HCT116 (cell line): ENCODE data around the gene ENDOG.

Experiments used
- CTCF ChIP-seq, 3 experiments: fragments of 200-600 bp in 1 of 3; sonication (generic) in 1 of 3; IDR thresholded peaks in 2 of 3; conservative IDR thresholded peaks in 1 of 3; 2 replicates each; pipeline ENCODE4 v1.5.1; 2012 to 2017; ENCODE audit warnings: low read depth in 2 of 3, low read length in 2 of 3, antibody characterized with exemption in 1 of 3, borderline replicate concordance in 1 of 3, control low read depth in 1 of 3, mild to moderate bottlenecking in 1 of 3, mixed read lengths in 1 of 3, mixed run types in 1 of 3, moderate library complexity in 1 of 3; ENCODE audit not compliant: insufficient read depth in 1 of 3
- POLR2AphosphoS5 ChIP-seq: IDR thresholded peaks from 2 replicates; pipeline ENCODE4 v1.6.1; 2011; ENCODE audit warnings: mild to moderate bottlenecking, low read depth, low read length, moderate library complexity

GRCh38 chr9:128774804-128775203, 43.5 kb upstream of the ENDOG start:
- TF ChIP-seq CTCF (IDR thresholded peaks at IDR 0.05 in 2 of 3, conservative IDR thresholded peaks at IDR 0.05 in 1 of 3; ENCODE audit: borderline replicate concordance in 1 of 3, insufficient read depth in 1 of 3, low read depth in 2 of 3, low read length in 2 of 3) (no peak), POLR2AphosphoS5 (no peak)
